Tibial nerve (tissue), 4 donors: Measurements from ENCODE around the gene CAB39L. TPM values are rescaled to one million over a fixed set of nuclear protein-coding genes. Genes with fewer than 3 reads are reported as not detected.
A peak's percentile ranks its signal among the peaks of the same experiment; 100 is the strongest.

Experiments used
- DNase-seq, 2 donors: peaks; one replicate each; pipeline ENCODE4 v3.0.0-alpha.2; 2019; ENCODE audit warnings: low spot score in 2 of 2
- H3K27ac ChIP-seq, 4 donors: fragments of 200-600 bp; sonication (generic) in 3 of 4; one replicate each; pipeline ENCODE4 v1.5.1; 2017 to 2019; ENCODE audit warnings: mild to moderate bottlenecking in 1 of 4
- H3K27me3 ChIP-seq, 2 donors: fragments of 200-600 bp; sonication (generic) in 1 of 2; one replicate each; pipeline versions ENCODE4 v1.5.1 to v1.6.0; 2017 to 2019
- H3K36me3 ChIP-seq, 3 donors: fragments of 200-600 bp; sonication (generic); one replicate each; pipeline ENCODE4 v1.5.1; 2018 to 2019
- H3K4me1 ChIP-seq, 4 donors: fragments of 200-600 bp; sonication (generic) in 3 of 4; one replicate each; pipeline ENCODE4 v1.5.1; 2017 to 2019
- H3K4me3 ChIP-seq, 4 donors: fragments of 200-600 bp; sonication (generic) in 3 of 4; one replicate each; pipeline ENCODE4 v1.5.1; 2017 to 2019; ENCODE audit warnings: mild to moderate bottlenecking in 1 of 4, moderate library complexity in 1 of 4
- H3K9me3 ChIP-seq, 4 donors: fragments of 200-600 bp; sonication (generic) in 3 of 4; one replicate each; pipeline ENCODE4 v1.5.1; 2017 to 2019
- CTCF ChIP-seq, 5 experiments: fragments of 200-600 bp in 3 of 5; fragments of 450-650 bp in 2 of 5; sonication (generic) in 3 of 5; IDR thresholded peaks; one replicate each; pipeline ENCODE4 v1.5.1; 2016 to 2019; ENCODE audit warnings: antibody characterized with exemption in 5 of 5, mild to moderate bottlenecking in 3 of 5, moderate library complexity in 2 of 5
- EP300 ChIP-seq, 2 donors: sonication (generic); formaldehyde crosslinking; IDR thresholded peaks; one replicate each; pipeline ENCODE4 v1.6.1; 2017; ENCODE audit warnings: antibody characterized with exemption in 2 of 2, mild to moderate bottlenecking in 1 of 2
- POLR2A ChIP-seq, 2 donors: fragments of 450-650 bp; IDR thresholded peaks; one replicate each; pipeline ENCODE4 v1.6.1; 2017; ENCODE audit warnings: antibody characterized with exemption in 2 of 2, mild to moderate bottlenecking in 2 of 2, moderate library complexity in 2 of 2
- WGBS, 2 donors: methylation state at CpG; one replicate each; pipeline ENCODE4 v1.1.5; 2018; 5-methylcytosine and 5-hydroxymethylcytosine counted together
- total RNA-seq, 4 donors: library from RNA; depleted of rRNA; stranded (reverse); fragments of >200 nt; gene quantifications; one replicate each; pipeline ENCODE4 v1.1.0, GENCODE V29; 2016

CAB39L gene
- total RNA-seq, 4 donors from 2014 or later, result 89.4 to 152 (median 107) TPM

GRCh38 chr13:49418206-49418605 lies 25.7 kb downstream of the CAB39L start:
- Histone ChIP-seq H3K4me1 (peaks cover 0 to 18% (median 5%) of the 10 kb centered on the region in 4 donors), H3K27ac (peak overlapping the region in 2 of 4 donors; percentile 70 to 75), H3K27me3 (no peaks in the 10 kb centered on the region), H3K36me3 (peaks cover 0 to 2% (median 0%) of the 10 kb centered on the region in 3 donors), H3K9me3 (no peaks in the 10 kb centered on the region), H3K4me3 (no peak overlapping the region)
- no peak for DNase-seq
- no peak for TF ChIP-seq EP300 (IDR thresholded peaks at IDR 0.05)
- 62 to 80% methylated on average over 1 of the region's 1 CpG for WGBS, 2 donors

DNA sequence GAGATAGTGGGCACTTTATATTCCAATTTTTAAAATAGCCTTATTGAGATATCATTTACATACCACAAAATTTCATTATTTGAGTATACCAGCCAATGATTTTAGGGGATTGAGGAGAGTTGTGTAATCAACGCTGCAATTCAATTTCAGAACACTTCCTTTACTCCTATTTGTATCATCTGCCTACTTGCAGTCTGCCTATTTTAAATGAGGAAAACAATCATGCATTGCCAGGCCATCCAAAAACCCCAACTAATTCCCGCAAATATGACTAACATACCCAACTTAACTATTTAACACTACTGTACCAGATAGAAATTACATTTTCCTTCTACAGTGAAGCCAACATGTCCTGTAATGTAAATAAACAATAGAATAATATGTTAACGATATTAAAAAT lies 26.7 kb downstream of the CAB39L start:
- H3K27ac ChIP-seq, result peak overlapping the region in 2 of 4 donors; percentile 70 to 75
- TF ChIP-seq CTCF (IDR thresholded peaks at IDR 0.05) (no peak), EP300 (IDR thresholded peaks at IDR 0.05) (no peak), POLR2A (IDR thresholded peaks at IDR 0.05) (no peak)
- 70 to 71% methylated on average over 3 of the region's 3 CpGs for WGBS, 2 donors
- H3K36me3 ChIP-seq, result peaks cover 0 to 3% (median 0%) of the 10 kb centered on the region in 3 donors
- DNase-seq, result no peak
- H3K27me3 ChIP-seq, result no peaks in the 10 kb centered on the region
- H3K4me1 ChIP-seq, result peaks cover 0 to 18% (median 5%) of the 10 kb centered on the region in 4 donors
- no peaks in the 10 kb centered on the region for H3K9me3 ChIP-seq
- no peak overlapping the region for H3K4me3 ChIP-seq

DNA sequence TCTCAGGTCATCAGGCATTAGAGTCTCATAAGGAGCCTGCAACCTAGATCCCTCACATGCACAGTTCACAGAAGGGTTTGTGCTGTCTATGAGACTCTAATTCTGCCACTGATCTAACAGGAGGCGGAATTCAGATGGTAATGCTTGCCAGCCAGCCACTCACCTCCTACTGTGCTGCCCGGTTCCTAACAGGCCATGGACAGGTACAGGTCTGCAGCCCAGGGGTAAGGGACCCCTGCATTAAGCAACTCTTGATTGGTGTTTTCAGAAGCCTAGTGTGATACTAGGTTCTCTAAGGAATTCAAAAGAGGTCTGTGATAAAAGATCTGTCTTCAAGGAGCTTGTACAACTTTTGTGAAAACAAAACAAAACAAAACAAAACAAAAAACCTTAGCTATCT lies 31.1 kb downstream of the CAB39L start:
- H3K27ac ChIP-seq, result no peak overlapping the region
- H3K4me1 ChIP-seq, result peaks cover 0 to 15% (median 0%) of the 10 kb centered on the region in 4 donors
- 60 to 64% methylated on average over 2 of the region's 2 CpGs for WGBS, 2 donors
- TF ChIP-seq POLR2A (IDR thresholded peaks at IDR 0.05) (no peak), CTCF (IDR thresholded peaks at IDR 0.05) (no peak), EP300 (IDR thresholded peaks at IDR 0.05) (no peak)
- H3K4me3 ChIP-seq, result no peak overlapping the region
- H3K9me3 ChIP-seq, result no peaks in the 10 kb centered on the region
- H3K27me3 ChIP-seq, result no peaks in the 10 kb centered on the region
- H3K36me3 ChIP-seq, result peaks cover 0 to 3% (median 0%) of the 10 kb centered on the region in 3 donors
- DNase-seq, result no peak

GRCh38 chr13:49411353-49411752 lies 32.5 kb downstream of the CAB39L start:
- WGBS, 2 donors, result 91 to 95% methylated on average over 5 of the region's 5 CpGs
- H3K36me3 ChIP-seq, result peaks cover 0 to 4% (median 0%) of the 10 kb centered on the region in 3 donors
- H3K27ac ChIP-seq, result no peak overlapping the region

GRCh38 chr13:49410477-49410876 lies 33.4 kb downstream of the CAB39L start:
- no peak for DNase-seq
- TF ChIP-seq EP300 (IDR thresholded peaks at IDR 0.05) (no peak), CTCF (IDR thresholded peaks at IDR 0.05) (no peak), POLR2A (IDR thresholded peaks at IDR 0.05) (no peak)
- Histone ChIP-seq H3K36me3 (peaks cover 0 to 13% (median 0%) of the 10 kb centered on the region in 3 donors), H3K9me3 (peaks cover 0 to 4% (median 0%) of the 10 kb centered on the region in 4 donors), H3K27ac (peak overlapping the region in 2 of 4 donors; percentile 41 to 57), H3K27me3 (no peaks in the 10 kb centered on the region), H3K4me1 (peaks cover 0 to 14% (median 0%) of the 10 kb centered on the region in 4 donors), H3K4me3 (no peak overlapping the region)

More at GRCh38 chr13:49411353-49411752, 32.5 kb downstream of the CAB39L start:
- Histone ChIP-seq H3K27me3 (no peaks in the 10 kb centered on the region), H3K9me3 (no peaks in the 10 kb centered on the region), H3K4me1 (peaks cover 0 to 14% (median 0%) of the 10 kb centered on the region in 4 donors), H3K4me3 (no peak overlapping the region)
- no peak for TF ChIP-seq CTCF (IDR thresholded peaks at IDR 0.05)
- no peak for DNase-seq

GRCh38 chr13:49410006-49410405 lies 33.9 kb downstream of the CAB39L start:
- Histone ChIP-seq H3K27ac (peak overlapping the region in 2 of 4 donors; percentile 41 to 57), H3K4me1 (peaks cover 0 to 14% (median 0%) of the 10 kb centered on the region in 4 donors), H3K36me3 (peaks cover 0 to 18% (median 0%) of the 10 kb centered on the region in 3 donors), H3K9me3 (peaks cover 0 to 8% (median 2%) of the 10 kb centered on the region in 4 donors), H3K27me3 (no peaks in the 10 kb centered on the region), H3K4me3 (no peak overlapping the region)
- DNase-seq, result no peak
- 68 to 71% methylated on average over 4 of the region's 4 CpGs for WGBS, 2 donors
- TF ChIP-seq POLR2A (IDR thresholded peaks at IDR 0.05) (no peak), CTCF (IDR thresholded peaks at IDR 0.05) (no peak), EP300 (IDR thresholded peaks at IDR 0.05) (no peak)
